PC-3 (cell line): Measurements from ENCODE around the gene L3MBTL4. TPM values are rescaled to one million over a fixed set of nuclear protein-coding genes. Genes with fewer than 3 reads are reported as not detected.

Experiments used
- ATAC-seq: fragments of 200-7000 bp; cut with Tn5 transposase; 2 replicates; pipeline ENCODE4 v1.9.1; 2020; ENCODE audit warnings: mild to moderate bottlenecking, moderate library complexity
- BruUV-seq: library from RNA; stranded (reverse); fragments of 400-500 nt; replicated peaks from 2 replicates; lab custom pipeline; 2021; lab: Mats Ljungman, UMichigan
- CTCF ChIA-PET: fragments of 300-600 bp; sonication (Branson Sonifier 250); formaldehyde crosslinking; loops from one replicate; lab custom pipeline; 2022; ENCODE audit warnings: antibody characterized with exemption; lab: Charles Lee
- POLR2A ChIA-PET: fragments of 300-600 bp; sonication (Branson Sonifier 250); formaldehyde crosslinking; loops from one replicate; lab custom pipeline; 2022; ENCODE audit warnings: antibody characterized with exemption; ENCODE audit not compliant: unreplicated experiment; lab: Charles Lee
- DNase-seq: peaks from one replicate; pipeline ENCODE4 v3.0.0-alpha.2; 2015
- H2AFZ ChIP-seq: fragments of 300-600 bp; sonication (generic); 2 replicates; pipeline ENCODE4 v1.6.0; 2016; ENCODE audit warnings: antibody characterized with exemption, low read length
- H3F3A ChIP-seq: fragments of 300-600 bp; sonication (generic); one replicate; pipeline ENCODE4 v1.6.0; 2017; ENCODE audit warnings: antibody characterized with exemption, low read length, control low read depth, mild to moderate bottlenecking; ENCODE audit not compliant: unreplicated experiment
- H3K27ac ChIP-seq: fragments of 300-600 bp; sonication (generic); 2 replicates; pipeline ENCODE4 v1.5.1; 2016; ENCODE audit warnings: mild to moderate bottlenecking, low read length
- H3K27me3 ChIP-seq: fragments of 300-600 bp; sonication (generic); 2 replicates; pipeline ENCODE4 v1.6.1; 2016; ENCODE audit warnings: low read length, mixed read lengths
- H3K36me3 ChIP-seq: fragments of 300-600 bp; sonication (generic); 2 replicates; pipeline ENCODE4 v1.6.1; 2016; ENCODE audit warnings: low read depth, mixed run types, low read length, mixed read lengths
- H3K4me1 ChIP-seq: fragments of 300-600 bp; sonication (generic); 2 replicates; pipeline ENCODE4 v1.5.1; 2016; ENCODE audit warnings: low read length; ENCODE audit not compliant: insufficient read depth
- H3K4me2 ChIP-seq: fragments of 300-600 bp; sonication (generic); 2 replicates; pipeline ENCODE4 v1.6.0; 2016; ENCODE audit warnings: low read length
- H3K4me3 ChIP-seq: fragments of 300-600 bp; sonication (generic); 2 replicates; pipeline ENCODE4 v1.5.1; 2016; ENCODE audit warnings: mild to moderate bottlenecking, low read length, mixed read lengths
- H3K79me2 ChIP-seq: fragments of 300-600 bp; sonication (generic); 2 replicates; pipeline ENCODE4 v1.6.1; 2017; ENCODE audit warnings: low read length, mixed read lengths
- H3K9ac ChIP-seq: fragments of 300-600 bp; sonication (generic); 2 replicates; pipeline ENCODE4 v1.6.0; 2016; ENCODE audit warnings: mild to moderate bottlenecking, low read length
- H3K9me2 ChIP-seq: fragments of 300-600 bp; sonication (generic); replicated peaks from 2 replicates; pipeline ENCODE4 v1.6.1; 2016; ENCODE audit warnings: mixed run types, low read length, mixed read lengths
- H3K9me3 ChIP-seq: fragments of 300-600 bp; sonication (generic); 2 replicates; pipeline ENCODE4 v1.6.1; 2016; ENCODE audit warnings: low read length, mixed read lengths
- H4K20me1 ChIP-seq: fragments of 300-600 bp; sonication (generic); 2 replicates; pipeline ENCODE4 v1.6.1; 2016; ENCODE audit warnings: low read length, mixed read lengths
- EZH2 ChIP-seq: fragments of 300-600 bp; sonication (generic); IDR thresholded peaks from one replicate; pipeline ENCODE4 v1.6.1; 2017; ENCODE audit warnings: antibody characterized with exemption, mild to moderate bottlenecking, low read length; ENCODE audit not compliant: unreplicated experiment
- EZH2phosphoT487 ChIP-seq: fragments of 300-600 bp; sonication (generic); IDR thresholded peaks from 2 replicates; pipeline ENCODE4 v1.6.1; 2018; ENCODE audit warnings: mild to moderate bottlenecking, antibody characterized with exemption, low read length, borderline replicate concordance
- intact Hi-C: fragments of 100-400 bp; cut with micrococcal nuclease; formaldehyde crosslinking; loops from 2 replicates; pipeline ENCODE4 v1.9.0; 2023
- total RNA-seq: library from RNA; depleted of rRNA; stranded (reverse); fragments of >200 nt; gene quantifications from 2 replicates; pipeline ENCODE4 v1.2.3, GENCODE V29; 2014
- TF ChIP-seq, protein P1 (sequence below): fragments of 300-600 bp; sonication (generic); conservative IDR thresholded peaks from 2 replicates; pipeline ENCODE4 v1.5.1; 2017; ENCODE audit warnings: antibody characterized with exemption, low read depth, mild to moderate bottlenecking, low read length

Gene L3MBTL4
- total RNA-seq, 1 experiment from 2014 or later: 0.47 TPM

DNA sequence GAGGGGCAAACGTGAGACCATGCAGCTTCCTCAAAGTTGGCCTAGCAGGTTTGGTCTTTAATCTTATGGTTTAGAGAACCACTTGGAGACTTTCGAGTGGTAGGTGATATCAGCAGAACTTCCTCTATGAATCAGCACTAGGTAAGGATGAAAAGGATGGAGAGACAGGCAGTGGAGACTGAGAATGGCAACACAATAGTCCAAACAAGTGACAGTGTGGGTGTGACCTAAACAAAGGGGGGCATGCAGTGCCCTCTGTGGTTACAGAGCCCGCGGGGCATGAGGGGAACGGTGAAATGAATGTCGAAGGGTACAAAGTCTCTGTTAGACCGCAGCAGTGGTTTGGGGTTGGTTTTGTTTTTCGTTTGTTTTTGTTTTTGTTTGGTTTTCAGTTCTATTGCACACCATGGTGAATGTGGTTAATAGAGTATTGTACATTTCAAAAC lies 143.9 kb downstream of the L3MBTL4 start:
- H3K4me3 ChIP-seq: no peak overlapping the region
- intact Hi-C loops: no loop called here
- no peaks in the 10 kb centered on the region for H3F3A ChIP-seq
- no peaks in the 10 kb centered on the region for H3K27me3 ChIP-seq
- H3K36me3 ChIP-seq: no peaks in the 10 kb centered on the region
- H3K79me2 ChIP-seq: no peaks in the 10 kb centered on the region
- CTCF ChIA-PET: no interaction called here
- ATAC-seq: no peak
- H3K9me2 ChIP-seq: no peaks in the 10 kb centered on the region
- H4K20me1 ChIP-seq: no peaks in the 10 kb centered on the region
- POLR2A ChIA-PET: no interaction called here
- H3K4me1 ChIP-seq: no peaks in the 10 kb centered on the region
- no peak overlapping the region for H3K27ac ChIP-seq
- TF ChIP-seq EZH2: no peak
- no peak for TF ChIP-seq EZH2phosphoT487
- TF ChIP-seq, protein P1, sequence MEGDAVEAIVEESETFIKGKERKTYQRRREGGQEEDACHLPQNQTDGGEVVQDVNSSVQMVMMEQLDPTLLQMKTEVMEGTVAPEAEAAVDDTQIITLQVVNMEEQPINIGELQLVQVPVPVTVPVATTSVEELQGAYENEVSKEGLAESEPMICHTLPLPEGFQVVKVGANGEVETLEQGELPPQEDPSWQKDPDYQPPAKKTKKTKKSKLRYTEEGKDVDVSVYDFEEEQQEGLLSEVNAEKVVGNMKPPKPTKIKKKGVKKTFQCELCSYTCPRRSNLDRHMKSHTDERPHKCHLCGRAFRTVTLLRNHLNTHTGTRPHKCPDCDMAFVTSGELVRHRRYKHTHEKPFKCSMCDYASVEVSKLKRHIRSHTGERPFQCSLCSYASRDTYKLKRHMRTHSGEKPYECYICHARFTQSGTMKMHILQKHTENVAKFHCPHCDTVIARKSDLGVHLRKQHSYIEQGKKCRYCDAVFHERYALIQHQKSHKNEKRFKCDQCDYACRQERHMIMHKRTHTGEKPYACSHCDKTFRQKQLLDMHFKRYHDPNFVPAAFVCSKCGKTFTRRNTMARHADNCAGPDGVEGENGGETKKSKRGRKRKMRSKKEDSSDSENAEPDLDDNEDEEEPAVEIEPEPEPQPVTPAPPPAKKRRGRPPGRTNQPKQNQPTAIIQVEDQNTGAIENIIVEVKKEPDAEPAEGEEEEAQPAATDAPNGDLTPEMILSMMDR: no peak
- BruUV-seq: no TSS peak
- no peak overlapping the region for H2AFZ ChIP-seq
- no peak overlapping the region for H3K9ac ChIP-seq
- no peak for DNase-seq
- H3K4me2 ChIP-seq: no peak overlapping the region
- H3K9me3 ChIP-seq: no peaks in the 10 kb centered on the region

DNA sequence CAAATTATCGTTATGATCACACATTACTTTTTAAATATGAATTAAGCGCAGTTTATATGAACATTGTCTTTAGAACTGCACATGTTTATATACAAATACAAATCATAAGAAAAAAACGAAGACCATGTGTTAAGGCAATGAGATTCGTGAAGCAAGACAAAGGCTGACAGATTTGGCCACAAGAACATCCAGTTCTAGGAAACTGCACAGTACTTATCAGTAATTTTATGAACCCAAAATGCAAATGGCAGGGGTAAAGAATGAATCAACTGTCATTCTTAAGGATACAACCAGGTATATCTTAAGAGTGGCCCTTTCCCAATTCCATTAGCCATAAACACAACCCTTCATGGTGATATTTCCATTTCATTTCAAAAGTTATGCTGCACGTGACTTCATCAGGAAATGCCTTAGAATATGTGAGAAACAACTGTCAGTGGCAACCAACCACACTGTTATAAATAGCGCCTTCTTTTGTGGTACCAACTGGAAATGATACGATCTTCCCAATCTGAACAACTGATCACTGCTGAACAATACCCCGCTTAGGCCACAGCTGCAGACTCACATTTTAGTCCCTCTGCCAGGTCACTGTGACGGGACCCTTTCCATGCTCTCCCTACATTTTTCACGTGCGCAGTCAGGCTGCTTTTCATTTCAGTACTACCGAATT lies 144.9 kb downstream of the L3MBTL4 start:
- Histone ChIP-seq H3K79me2 (no peaks in the 10 kb centered on the region), H4K20me1 (no peaks in the 10 kb centered on the region), H3K36me3 (no peaks in the 10 kb centered on the region), H3K4me1 (no peaks in the 10 kb centered on the region), H3K9me3 (no peaks in the 10 kb centered on the region), H2AFZ (no peak overlapping the region), H3K4me3 (no peak overlapping the region), H3F3A (no peaks in the 10 kb centered on the region), H3K9me2 (no peaks in the 10 kb centered on the region), H3K9ac (no peak overlapping the region), H3K4me2 (no peak overlapping the region), H3K27me3 (no peaks in the 10 kb centered on the region), H3K27ac (no peak overlapping the region)
- POLR2A ChIA-PET: no interaction called here
- BruUV-seq: no TSS peak
- ATAC-seq: no peak
- no peak for TF ChIP-seq EZH2
- TF ChIP-seq EZH2phosphoT487: no peak
- TF ChIP-seq, protein P1: no peak
- DNase-seq: no peak
- intact Hi-C loops: no loop called here
- CTCF ChIA-PET: no interaction called here

DNA sequence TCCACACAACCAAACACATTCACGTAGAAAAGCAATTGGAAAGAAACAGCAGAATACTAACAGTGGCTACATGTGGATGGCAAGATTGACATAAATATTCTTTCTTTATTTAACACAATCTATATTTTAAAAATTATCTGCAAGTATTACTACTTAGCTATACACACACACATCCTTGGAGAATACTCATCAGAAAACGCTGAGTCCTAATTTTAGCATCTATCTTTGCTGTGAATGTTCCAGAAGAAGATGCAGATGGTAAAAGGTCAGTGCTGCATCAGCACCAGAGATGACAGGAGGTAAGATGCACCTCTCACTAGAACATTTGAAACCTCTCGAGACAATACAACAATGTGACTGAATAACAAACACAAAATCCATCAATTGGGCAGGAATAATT lies 148.5 kb downstream of the L3MBTL4 start:
- Histone ChIP-seq H4K20me1 (no peaks in the 10 kb centered on the region), H3K27me3 (no peaks in the 10 kb centered on the region), H3K9me3 (no peaks in the 10 kb centered on the region), H3K36me3 (no peaks in the 10 kb centered on the region), H3K9ac (no peak overlapping the region), H3K79me2 (no peaks in the 10 kb centered on the region), H3K27ac (no peak overlapping the region), H2AFZ (no peak overlapping the region), H3K4me1 (no peaks in the 10 kb centered on the region), H3F3A (no peaks in the 10 kb centered on the region), H3K9me2 (no peaks in the 10 kb centered on the region), H3K4me2 (no peak overlapping the region), H3K4me3 (no peak overlapping the region)
- ChIA-PET CTCF (no interaction called here), POLR2A (no interaction called here)
- TF ChIP-seq EZH2phosphoT487: no peak
- TF ChIP-seq EZH2: no peak
- TF ChIP-seq, protein P1: no peak
- intact Hi-C loops: no loop called here
- BruUV-seq: no TSS peak
- no peak for DNase-seq
- ATAC-seq: no peak
